Ureter (tissue), 1 donor: ENCODE measurements around the gene SSC5D. TPM values are rescaled to one million over a fixed set of nuclear protein-coding genes. Genes with fewer than 3 reads are reported as not detected.

Experiments
- DNase-seq: peaks from one replicate; pipeline ENCODE4 v3.0.0-alpha.2; 2020; ENCODE audit warnings: low spot score
- total RNA-seq: library from RNA; stranded (reverse); gene quantifications from one replicate; pipeline ENCODE4 v1.2.4, GENCODE V29; 2023
- donor health status: DM: yes; HTN: yes; CAD: no.

The SSC5D gene
- total RNA-seq, 1 donor from 2014 or later, result 15.2 TPM

DNA sequence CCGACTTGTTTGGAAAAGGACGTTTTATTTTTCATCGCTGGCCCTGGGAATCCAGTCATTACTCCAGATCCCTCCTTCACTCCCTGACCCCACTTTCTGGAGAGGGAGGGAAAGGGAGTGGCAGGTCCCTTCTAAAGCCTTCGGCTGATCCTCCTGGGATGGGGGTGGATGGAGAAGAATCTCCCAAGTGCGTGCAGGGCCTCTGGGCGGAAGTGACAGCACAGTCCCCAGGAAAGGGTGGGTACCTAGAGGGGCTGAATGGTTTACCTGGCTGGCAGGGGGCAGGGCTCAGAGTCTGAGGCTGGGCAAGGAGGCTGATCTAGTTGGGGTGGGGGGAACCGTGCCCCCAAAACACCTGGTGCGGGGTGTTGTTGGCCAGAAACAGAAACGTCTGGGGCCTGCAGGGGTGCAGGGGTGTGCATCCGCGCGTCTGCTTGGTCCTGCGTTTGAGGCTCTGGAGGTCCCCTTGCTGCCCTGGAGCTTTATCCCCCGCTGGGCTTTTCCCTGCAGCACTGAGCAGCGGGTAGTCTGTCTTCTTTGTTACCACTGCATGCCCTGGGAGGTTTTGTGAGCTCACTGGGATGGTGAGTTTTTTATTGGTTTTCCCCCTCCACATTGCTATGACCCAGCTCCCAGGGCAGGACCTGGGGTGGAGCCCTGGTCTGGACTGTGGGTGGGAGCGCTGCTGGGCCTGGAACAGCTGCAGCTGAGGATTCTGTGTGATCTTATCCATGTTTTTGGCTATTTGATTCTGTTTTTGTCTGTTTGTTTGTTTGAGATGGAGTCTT, 14.8 kb upstream of the SSC5D start:
- no peak for DNase-seq

DNA sequence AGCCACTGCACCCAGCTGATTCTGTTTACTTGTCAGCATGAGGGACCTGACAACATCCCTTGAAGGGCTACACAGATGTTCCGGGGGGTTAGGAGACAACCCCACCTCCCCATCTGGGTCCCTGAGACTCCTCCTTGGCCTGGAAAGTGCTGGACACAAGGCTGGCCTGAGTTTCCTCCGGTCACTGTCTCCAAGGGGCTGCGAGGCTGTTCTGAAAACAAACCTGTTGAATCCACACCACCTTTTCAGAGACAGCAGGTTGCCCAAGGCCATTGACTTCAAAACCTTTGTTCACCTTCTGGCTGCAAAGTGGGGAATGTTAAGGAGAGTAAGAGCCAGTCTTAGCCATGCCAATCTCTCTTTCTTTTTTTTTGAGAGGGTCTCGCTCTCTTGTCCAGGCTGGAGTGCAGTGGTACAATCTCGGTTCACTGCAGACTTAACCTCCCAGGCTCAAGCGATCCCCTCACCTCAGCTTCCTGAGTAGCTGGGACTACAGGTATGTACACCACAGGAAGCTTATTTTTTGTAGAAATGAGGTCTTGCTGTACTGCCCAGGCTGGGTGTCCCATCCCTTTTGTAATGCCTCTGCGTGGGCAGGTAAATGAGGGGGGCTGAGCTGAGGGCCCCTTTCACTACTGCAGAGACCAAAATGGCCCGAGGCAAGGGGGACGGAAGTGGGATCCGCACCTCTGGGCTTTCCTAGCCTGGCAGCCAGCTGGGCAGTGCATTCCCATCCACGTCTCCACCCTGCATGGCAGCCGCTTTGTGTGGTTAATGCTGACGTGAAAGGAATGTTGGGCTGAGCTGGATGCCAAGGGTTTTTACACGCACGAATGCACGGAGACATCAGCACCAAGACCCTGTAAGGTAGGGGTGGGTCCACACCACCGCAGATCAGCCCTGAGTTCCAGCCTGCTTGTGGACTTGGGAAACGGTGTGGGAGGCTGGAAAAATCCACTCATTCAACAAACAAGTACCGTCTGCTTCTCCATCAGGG, 13.7 kb upstream of the SSC5D start:
- DNase-seq, result no peak

DNA sequence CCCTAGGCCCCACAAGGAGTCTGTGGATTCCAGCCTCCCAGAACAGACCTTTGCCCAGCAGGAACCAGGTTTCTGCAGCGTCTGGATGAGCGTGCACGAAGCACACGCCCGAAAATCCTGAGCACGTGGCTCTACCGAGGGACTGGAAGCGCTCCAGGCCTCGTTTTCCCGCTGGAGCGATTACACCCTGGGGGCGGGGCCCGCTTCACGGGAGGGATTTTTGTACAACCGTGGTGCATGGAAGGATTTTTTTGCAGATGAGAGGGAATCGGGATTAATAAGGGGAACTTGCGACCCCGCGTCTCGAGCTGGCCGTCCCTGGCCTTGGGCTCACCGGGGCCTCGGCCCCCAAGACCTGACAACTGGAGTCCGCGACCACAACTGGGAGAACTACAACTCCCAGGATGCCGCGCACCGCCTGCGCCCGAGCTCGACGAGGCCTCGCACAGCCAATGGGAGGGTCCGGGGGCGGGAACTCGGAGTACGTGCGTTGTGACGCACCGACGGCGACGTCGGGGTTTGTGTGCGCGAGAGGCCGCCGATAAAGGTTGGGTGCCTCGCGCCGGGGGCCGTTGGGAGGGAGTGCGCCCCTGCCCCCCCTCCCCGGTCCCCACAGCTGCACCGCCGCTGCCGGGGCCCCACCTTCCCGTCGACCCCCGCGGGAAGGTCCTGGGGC, 12.0 kb upstream of the SSC5D start, which contains the start of gene ZNF628:
TSS of gene ZNF628 (plus strand) at position 518 of the 676 bp plus-strand sequence. CDS start 3,294 bp downstream, outside the sequence.
- peak; percentile 99 for DNase-seq

DNA sequence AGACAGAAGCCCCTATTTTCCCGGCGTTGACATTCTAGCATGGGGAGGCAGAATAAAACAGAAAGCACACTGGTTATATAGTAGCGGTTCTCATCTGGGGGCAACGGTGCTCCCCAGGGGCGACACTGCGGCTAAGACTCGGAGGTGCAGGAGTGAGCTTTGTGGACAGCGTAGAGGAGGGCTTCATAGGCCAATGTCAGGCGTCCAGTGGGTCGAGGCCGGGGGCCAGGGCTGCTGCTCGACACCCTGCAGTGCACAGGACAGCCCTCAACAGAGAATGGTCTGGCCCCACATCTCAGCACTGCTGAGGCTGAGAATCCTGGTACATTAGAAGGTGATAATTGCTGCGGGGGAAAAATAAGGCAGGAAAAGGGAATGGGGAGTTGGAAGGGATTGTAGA, 10.3 kb upstream of the SSC5D start:
- DNase-seq, result no peak

DNA sequence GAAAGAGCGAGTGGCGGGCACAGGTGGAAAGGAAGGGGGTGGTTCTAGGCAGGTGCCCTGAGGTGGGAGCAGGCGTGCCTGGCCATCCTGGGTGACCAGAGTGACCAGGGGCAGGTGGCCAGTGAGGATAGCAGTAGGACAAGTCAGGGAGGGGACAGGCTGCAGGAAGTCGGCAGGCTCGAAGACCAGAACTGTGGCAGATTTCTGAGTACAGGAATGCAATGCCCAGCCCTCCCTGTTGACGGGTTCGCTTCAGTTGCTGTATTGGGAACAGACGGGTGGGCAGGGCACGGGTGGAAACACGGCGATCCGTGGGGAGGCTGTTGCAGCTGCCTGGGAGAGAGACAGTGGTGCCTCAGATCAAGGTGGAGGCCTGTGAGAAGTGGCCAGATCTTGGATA, 9.9 kb upstream of the SSC5D start:
- DNase-seq, result no peak

DNA sequence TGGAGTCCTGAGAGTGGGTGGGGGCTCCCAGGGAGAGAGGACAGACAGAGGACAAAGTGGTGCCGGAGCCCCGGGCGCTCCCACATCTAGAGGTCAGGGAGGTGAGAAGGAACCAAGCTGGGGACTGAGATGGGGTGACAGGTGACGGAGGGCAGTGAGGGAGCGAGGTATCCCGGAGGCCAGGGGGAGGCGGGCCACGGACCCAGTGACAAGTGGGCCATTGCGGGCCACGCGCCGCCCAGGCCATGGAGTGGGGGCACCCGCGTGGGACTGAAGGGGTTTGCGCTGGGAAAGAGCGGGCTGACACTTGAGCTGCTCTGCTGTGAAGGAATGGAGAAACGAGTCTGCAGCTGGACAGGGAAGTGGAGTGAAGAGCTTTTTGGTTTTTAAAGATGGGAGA, 9.2 kb upstream of the SSC5D start:
- no peak for DNase-seq

DNA sequence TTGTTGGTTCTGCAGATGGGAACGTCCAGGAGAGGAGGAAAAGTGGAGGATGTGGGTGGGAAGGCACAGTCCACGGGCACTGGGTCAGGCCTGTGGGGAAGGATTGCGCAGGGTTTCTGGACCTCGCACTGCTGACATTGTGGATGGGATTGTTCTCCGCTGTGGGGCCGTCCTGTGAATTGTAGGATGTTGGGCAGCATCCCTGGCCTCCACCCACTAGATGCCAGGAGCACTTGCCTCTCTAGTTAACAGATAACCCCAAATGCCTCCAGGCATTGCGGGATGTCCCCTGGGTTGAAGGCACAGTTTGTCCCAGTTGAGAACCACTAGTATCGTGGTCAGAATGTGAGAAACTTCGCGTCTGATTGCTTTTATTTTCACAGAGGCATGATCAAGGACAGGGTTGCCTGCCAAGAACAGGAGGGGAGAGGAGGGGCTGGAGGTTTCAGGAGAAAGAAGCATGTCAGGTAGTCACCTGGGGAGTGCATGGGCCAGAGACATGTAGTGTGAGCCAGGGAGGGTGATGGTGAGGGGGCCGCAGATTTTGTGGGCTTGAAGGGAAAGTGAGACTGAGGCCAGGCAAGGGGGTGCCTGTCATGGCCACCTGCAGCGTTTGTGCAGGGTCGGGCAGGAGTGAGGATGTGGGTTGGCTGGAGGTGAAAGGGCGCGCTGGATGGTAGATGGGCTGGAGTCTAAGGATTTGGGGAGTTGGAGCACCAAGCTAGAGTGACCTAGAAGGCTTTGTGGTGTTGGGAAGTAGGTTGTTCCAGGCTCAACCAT, 8.6 kb upstream of the SSC5D start:
- DNase-seq, result no peak

DNA sequence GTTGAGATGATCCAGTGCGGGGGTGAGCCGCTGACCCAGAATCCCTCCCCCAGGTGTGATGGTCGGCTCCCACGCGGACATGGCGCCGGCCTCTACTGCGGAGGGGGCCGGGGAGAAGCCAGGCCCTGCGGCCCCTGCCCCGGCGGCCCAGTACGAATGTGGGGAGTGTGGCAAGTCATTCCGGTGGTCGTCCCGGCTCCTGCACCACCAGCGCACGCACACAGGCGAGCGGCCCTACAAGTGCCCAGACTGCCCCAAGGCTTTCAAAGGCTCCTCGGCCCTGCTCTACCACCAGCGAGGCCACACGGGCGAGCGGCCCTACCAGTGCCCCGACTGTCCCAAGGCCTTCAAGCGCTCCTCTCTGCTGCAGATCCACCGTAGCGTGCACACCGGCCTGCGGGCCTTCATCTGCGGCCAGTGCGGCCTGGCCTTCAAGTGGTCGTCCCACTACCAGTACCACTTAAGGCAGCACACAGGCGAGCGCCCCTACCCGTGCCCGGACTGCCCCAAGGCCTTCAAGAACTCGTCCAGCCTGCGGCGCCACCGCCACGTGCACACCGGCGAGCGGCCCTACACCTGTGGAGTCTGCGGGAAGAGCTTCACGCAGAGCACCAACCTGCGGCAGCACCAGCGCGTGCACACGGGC, 7.0 kb upstream of the SSC5D start:
- DNase-seq, result no peak

DNA sequence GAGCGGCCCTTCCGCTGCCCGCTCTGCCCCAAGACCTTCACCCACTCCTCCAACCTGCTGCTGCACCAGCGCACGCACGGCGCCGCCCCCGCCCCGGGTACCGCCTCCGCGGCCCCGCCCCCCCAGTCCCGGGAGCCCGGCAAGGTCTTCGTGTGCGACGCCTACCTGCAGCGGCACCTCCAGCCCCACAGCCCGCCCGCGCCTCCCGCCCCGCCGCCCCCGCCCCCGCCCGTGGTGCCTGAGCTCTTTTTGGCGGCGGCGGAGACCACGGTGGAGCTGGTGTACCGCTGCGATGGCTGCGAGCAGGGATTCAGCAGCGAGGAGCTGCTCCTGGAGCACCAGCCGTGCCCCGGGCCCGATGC, 6.5 kb upstream of the SSC5D start:
- DNase-seq, result no peak

DNA sequence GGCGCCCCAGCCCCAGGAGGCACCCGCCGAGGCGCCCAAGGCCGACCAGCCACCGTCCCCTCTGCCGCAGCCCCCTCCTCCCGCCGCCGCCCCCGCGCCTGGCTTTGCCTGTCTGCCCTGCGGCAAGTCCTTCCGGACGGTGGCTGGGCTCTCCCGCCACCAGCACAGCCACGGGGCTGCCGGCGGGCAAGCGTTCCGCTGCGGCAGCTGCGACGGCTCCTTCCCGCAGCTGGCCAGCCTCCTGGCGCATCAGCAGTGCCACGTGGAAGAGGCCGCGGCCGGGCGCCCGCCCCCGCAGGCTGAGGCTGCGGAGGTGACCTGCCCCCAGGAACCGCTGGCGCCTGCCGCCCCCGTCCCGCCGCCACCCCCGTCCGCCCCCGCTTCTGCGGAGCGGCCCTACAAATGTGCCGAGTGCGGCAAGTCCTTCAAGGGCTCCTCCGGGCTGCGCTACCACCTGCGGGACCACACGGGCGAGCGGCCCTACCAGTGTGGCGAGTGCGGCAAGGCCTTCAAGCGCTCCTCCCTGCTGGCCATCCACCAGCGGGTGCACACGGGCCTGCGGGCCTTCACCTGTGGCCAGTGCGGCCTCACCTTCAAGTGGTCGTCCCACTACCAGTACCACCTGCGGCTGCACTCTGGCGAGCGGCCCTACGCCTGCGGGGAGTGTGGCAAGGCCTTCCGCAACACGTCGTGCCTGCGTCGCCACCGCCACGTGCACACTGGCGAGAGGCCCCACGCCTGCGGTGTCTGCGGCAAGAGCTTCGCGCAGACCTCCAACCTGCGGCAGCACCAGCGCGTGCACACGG, 5.9 kb upstream of the SSC5D start:
- no peak for DNase-seq

DNA sequence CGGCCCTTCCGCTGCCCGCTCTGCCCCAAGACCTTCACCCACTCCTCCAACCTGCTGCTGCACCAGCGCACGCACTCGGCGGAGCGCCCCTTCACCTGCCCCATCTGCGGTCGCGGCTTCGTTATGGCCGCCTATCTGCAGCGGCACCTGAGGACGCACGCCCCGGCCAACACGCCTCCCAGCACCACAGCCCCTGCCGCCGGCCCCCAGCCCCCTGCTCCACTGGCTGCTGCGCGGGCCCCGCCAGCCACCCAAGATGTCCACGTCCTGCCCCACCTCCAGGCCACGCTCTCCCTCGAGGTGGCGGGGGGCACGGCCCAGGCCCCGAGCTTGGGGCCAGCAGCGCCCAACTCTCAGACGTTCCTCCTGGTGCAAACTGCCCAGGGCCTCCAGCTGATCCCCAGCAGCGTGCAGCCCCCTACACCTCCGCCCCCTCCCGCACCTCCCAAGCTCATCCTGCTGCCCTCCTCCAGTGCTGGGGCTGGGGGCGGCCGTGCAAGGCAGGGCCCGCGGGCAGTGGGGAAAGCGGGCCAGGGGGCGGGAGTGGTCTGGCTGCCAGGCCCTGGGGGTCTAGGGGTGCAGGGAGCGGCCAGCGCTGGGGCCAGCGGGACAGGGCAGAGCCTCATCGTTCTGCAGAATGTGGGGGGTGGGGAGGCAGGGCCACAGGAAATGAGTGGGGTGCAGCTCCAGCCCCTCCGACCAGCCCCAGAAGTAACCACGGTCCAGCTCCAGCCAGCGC, 5.1 kb upstream of the SSC5D start:
- no peak for DNase-seq

DNA sequence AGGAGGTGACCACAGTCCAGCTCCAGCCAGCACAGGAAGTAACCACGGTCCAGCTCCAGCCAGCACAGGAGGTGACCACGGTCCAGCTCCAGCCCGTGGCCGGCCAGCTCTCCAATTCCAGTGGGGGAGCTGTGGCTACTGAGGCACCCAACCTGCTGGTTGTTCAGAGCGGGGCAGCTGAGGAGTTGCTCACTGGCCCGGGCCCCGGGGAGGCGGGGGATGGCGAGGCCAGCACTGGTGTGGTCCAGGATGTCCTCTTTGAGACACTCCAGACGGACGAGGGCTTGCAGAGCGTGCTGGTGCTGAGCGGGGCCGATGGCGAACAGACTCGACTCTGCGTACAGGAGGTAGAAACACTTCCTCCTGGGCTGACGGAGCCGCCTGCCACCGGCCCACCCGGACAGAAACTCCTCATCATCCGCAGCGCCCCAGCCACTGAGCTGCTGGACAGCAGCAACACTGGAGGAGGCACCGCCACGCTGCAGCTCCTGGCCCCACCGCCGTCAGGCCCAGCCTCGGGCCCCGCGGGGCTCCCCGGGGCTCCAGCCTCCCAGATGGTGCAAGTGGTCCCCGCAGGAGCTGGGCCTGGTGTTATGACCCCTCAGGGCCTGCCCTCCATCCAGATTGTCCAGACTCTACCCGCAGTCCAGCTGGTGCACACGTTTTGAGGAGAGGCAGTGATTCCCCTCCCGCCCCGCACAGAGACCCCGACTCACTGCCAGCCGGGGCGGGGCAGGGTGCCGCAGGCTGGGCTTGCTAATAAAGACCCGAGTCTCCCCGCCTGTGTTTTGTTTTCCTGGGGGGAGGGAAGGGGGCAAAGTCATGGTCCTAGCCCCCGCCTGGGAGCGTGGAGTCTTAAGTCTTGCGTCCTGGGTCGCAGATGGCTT, 4.3 kb upstream of the SSC5D start:
- peak; percentile 44 for DNase-seq

DNA sequence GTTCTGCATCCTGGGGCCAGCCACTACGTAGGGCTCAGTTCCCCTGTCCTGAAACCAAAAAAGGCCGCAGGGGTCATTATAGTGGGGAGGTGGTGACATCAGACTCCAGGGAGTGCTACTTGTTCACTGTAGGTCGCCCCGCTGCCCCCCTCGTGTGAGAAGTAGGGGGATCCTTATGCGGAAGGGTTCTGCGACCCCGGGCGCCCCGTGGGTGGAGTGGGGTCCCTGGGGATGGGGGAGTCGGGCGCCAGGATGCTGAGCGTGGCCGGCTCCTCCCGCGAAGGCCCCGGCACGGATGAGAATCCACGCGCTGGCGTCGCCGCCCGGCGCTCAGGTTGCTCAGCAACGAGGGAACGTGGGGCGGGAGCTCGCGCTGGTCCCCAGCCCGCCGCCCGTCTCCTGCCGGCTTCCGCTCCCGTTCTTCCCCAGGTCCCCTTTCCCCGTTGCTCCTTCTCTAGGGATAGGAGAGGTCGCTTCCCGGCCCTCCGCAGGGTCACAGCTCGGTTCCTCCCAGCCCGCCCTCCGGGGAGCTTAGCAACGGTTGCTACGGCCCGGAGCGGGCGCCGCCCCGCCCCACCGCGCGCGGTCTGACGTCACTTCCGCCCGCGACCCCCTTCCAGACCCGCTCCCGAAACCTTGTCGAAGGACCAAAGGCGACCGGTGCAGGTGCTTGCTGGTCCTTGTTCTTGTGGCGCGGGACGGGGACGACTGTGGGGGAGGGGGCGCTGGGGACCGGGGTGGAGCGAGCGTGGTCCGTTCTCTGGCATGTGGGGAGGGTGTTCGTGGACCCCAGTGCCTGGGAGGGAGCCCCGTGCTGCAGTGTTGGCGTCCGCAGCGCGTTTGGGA, 3.4 kb upstream of the SSC5D start, which contains the start of gene NAT14:
TSS of gene NAT14 (plus strand) at position 596 of the 846 bp plus-strand sequence. CDS start 521 bp downstream, outside the sequence.
- peak; percentile 57 for DNase-seq

DNA sequence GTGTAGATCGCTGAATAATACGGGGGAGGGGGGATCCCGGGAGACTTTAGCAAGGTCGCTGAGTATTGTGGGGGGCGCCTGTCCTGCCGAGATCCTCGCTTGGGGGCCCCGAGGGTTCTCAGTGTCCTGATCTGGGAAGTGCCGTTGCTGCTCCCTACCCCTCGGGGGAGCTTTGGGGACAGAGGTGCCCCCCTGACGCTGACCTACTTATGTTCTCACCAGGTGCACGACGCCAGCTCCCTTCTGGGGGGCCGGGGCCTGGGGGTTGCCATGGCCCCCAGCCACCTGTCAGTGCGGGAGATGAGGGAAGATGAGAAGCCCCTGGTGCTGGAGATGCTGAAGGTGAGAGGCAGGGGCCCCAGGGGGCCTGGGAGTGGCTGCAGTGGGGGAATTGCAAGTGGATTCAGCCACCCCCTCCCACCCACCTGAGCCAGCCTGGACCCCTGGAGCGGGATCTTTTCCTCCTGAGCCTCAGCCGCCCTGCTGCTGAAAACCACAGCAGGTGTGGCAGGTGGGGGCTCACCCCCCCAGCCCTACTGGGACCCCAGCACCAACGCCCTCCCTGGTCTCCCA, 2.7 kb upstream of the SSC5D start:
- peak; percentile 45 for DNase-seq

DNA sequence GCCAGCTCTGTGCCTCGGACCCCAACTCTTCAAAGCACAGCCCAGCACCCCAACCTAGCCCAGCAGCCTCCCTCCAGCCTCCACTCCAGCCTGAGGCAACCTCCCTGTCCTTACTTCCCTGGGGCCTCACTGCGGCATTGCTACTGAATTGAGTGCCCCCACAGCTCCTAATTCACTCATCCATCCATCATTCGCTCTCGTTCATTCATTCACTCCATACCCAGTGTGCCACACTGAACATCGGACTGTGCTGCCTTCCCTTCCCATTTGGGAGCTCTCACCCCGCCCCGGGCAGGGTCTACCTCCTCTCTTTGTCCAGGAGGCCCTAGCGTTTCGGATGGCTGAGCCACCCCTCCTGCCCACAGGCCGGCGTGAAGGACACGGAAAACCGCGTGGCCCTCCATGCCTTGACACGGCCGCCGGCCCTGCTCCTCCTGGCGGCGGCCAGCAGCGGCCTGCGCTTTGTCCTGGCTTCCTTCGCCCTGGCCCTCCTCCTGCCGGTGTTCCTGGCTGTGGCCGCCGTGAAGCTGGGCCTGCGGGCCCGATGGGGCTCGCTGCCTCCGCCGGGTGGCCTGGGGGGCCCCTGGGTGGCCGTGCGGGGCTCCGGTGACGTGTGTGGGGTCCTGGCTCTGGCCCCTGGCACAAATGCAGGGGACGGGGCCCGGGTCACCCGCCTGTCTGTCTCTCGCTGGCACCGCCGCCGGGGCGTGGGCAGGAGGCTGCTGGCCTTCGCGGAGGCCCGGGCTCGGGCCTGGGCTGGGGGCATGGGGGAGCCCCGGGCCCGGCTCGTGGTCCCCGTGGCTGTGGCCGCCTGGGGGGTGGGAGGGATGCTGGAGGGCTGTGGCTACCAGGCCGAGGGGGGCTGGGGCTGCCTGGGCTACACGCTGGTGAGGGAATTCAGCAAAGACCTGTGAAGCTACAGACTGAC, 1.9 kb upstream of the SSC5D start:
- peak; percentile 47 for DNase-seq
